Large intestine (tissue), 3 donors: ENCODE results near the gene TSPEAR. TPM values are rescaled to one million over a fixed set of nuclear protein-coding genes. Genes with fewer than 3 reads are reported as not detected.
"Not testable (repeated sequence)": the region's sequence is repeated elsewhere in the genome, so short reads cannot be mapped to it uniquely, and the experiment has no call there.

Experiments used
- DNase-seq, 2 donors: peaks; one replicate each; pipeline versions ENCODE4 v3.0.0 to v3.0.0-alpha.2; 2013
- H3K27ac ChIP-seq: one replicate; pipeline ENCODE4 v1.5.1; 2013; ENCODE audit warnings: low read length
- H3K27me3 ChIP-seq: 2 replicates; pipeline ENCODE4 v1.6.1; 2013; ENCODE audit warnings: low read length; ENCODE audit not compliant: control insufficient read depth, insufficient read depth
- H3K36me3 ChIP-seq: 2 replicates; pipeline ENCODE4 v1.6.1; 2013; ENCODE audit warnings: low read length; ENCODE audit not compliant: control insufficient read depth, insufficient read depth
- H3K4me1 ChIP-seq: one replicate; pipeline ENCODE4 v1.6.1; 2013; ENCODE audit warnings: low read length; ENCODE audit not compliant: control insufficient read depth, insufficient read depth
- H3K4me3 ChIP-seq: one replicate; pipeline ENCODE4 v1.5.1; 2013; ENCODE audit warnings: low read length
- H3K9me3 ChIP-seq: one replicate; pipeline ENCODE4 v1.6.1; 2013; ENCODE audit warnings: mild to moderate bottlenecking, low read depth, low read length, moderate library complexity; ENCODE audit not compliant: control insufficient read depth
- WGBS: methylation state at CpG from one replicate; pipeline ENCODE4 v1.1.5; 2013; ENCODE audit warnings: low lambda C conversion rate; ENCODE audit not compliant: insufficient coverage; 5-methylcytosine and 5-hydroxymethylcytosine counted together
- polyA plus RNA-seq: library from polyadenylated mRNA; unstranded; fragments of 120-200 nt; gene quantifications from one replicate; pipeline ENCODE4 v1.2.1, GENCODE V29; 2013

TSPEAR gene
- polyA plus RNA-seq, 1 donor: 0.55 TPM

GRCh38 chr21:44695184-44695583 lies 16.2 kb downstream of the TSPEAR start:
- Histone ChIP-seq H3K4me3 (no peak overlapping the region), H3K9me3 (no peaks in the 10 kb centered on the region), H3K27me3 (peaks cover 28% of the 10 kb centered on the region), H3K36me3 (no peaks in the 10 kb centered on the region), H3K4me1 (peaks cover 6% of the 10 kb centered on the region), H3K27ac (no peak overlapping the region)
- WGBS: no CpG with 5 or more reads among the region's 8 CpGs
- DNase-seq: no peak

GRCh38 chr21:44694776-44695175 lies 16.6 kb downstream of the TSPEAR start:
- Histone ChIP-seq H3K4me1 (peaks cover 6% of the 10 kb centered on the region), H3K4me3 (no peak overlapping the region), H3K27ac (no peak overlapping the region), H3K9me3 (no peaks in the 10 kb centered on the region), H3K36me3 (no peaks in the 10 kb centered on the region), H3K27me3 (peaks cover 24% of the 10 kb centered on the region)
- DNase-seq: no peak
- no CpG with 5 or more reads among the region's 11 CpGs for WGBS

GRCh38 chr21:44692798-44693512 lies 18.4 kb downstream of the TSPEAR start:
- Histone ChIP-seq H3K4me1 (no peaks in the 10 kb centered on the region), H3K27me3 (peaks cover 13% of the 10 kb centered on the region), H3K27ac (no peak overlapping the region), H3K4me3 (no peak overlapping the region), H3K9me3 (no peaks in the 10 kb centered on the region), H3K36me3 (no peaks in the 10 kb centered on the region)
- no peak for DNase-seq
- WGBS: 88% methylated on average over 1 of the region's 2 CpGs

- H3K27me3 ChIP-seq: peaks cover 20% of the 10 kb centered on the region
- no peaks in the 10 kb centered on the region for H3K36me3 ChIP-seq
- no peak overlapping the region for H3K27ac ChIP-seq
- no peak for DNase-seq
- H3K4me3 ChIP-seq: no peak overlapping the region
- WGBS: 86% methylated on average over 2 of the region's 2 CpGs
- H3K4me1 ChIP-seq: no peaks in the 10 kb centered on the region
- no peaks in the 10 kb centered on the region for H3K9me3 ChIP-seq
Measured at GRCh38 chr21:44691686-44692085, 19.7 kb downstream of the TSPEAR start.

GRCh38 chr21:44689740-44690139 lies 21.6 kb downstream of the TSPEAR start:
- not testable (repeated sequence) for DNase-seq, H3K36me3 ChIP-seq, H3K9me3 ChIP-seq, H3K27ac ChIP-seq, H3K4me1 ChIP-seq, H3K4me3 ChIP-seq
- WGBS: no CpG with 5 or more reads among the region's 3 CpGs
- peaks cover 24% of the 10 kb centered on the region for H3K27me3 ChIP-seq

GRCh38 chr21:44687671-44688070 lies 23.7 kb downstream of the TSPEAR start:
- Histone ChIP-seq H3K27me3 (peaks cover 24% of the 10 kb centered on the region), H3K27ac (no peak overlapping the region), H3K9me3 (no peaks in the 10 kb centered on the region), H3K36me3 (no peaks in the 10 kb centered on the region), H3K4me1 (no peaks in the 10 kb centered on the region), H3K4me3 (no peak overlapping the region)
- DNase-seq: no peak
- no CpG with 5 or more reads among the region's 11 CpGs for WGBS

- Histone ChIP-seq H3K4me3 (no peak overlapping the region), H3K27ac (no peak overlapping the region), H3K9me3 (no peaks in the 10 kb centered on the region), H3K4me1 (no peaks in the 10 kb centered on the region), H3K27me3 (peaks cover 24% of the 10 kb centered on the region), H3K36me3 (no peaks in the 10 kb centered on the region)
- DNase-seq: no peak
- no CpG with 5 or more reads among the region's 25 CpGs for WGBS
Measured at GRCh38 chr21:44686843-44687561, 24.4 kb downstream of the TSPEAR start.

- DNase-seq: no peak
- H3K4me1 ChIP-seq: no peaks in the 10 kb centered on the region
- H3K27me3 ChIP-seq: peaks cover 24% of the 10 kb centered on the region
- no peaks in the 10 kb centered on the region for H3K36me3 ChIP-seq
- no peak overlapping the region for H3K4me3 ChIP-seq
- no peaks in the 10 kb centered on the region for H3K9me3 ChIP-seq
- H3K27ac ChIP-seq: no peak overlapping the region
- WGBS: 0% methylated on average over 1 of the region's 14 CpGs
Measured at GRCh38 chr21:44686000-44686781, 25.2 kb downstream of the TSPEAR start.

- H3K4me3 ChIP-seq, H3K27ac ChIP-seq, H3K36me3 ChIP-seq, DNase-seq, H3K9me3 ChIP-seq, H3K4me1 ChIP-seq: not testable (repeated sequence)
- WGBS: no CpG with 5 or more reads among the region's 6 CpGs
- H3K27me3 ChIP-seq: peaks cover 24% of the 10 kb centered on the region
Measured at GRCh38 chr21:44685050-44685449, 26.3 kb downstream of the TSPEAR start.

GRCh38 chr21:44684483-44684882 lies 26.9 kb downstream of the TSPEAR start:
- H3K9me3 ChIP-seq: no peaks in the 10 kb centered on the region
- no peaks in the 10 kb centered on the region for H3K36me3 ChIP-seq
- H3K27ac ChIP-seq: no peak overlapping the region
- peaks cover 24% of the 10 kb centered on the region for H3K27me3 ChIP-seq
- H3K4me3 ChIP-seq: no peak overlapping the region
- DNase-seq: no peak
- no peaks in the 10 kb centered on the region for H3K4me1 ChIP-seq
- no CpG with 5 or more reads among the region's 6 CpGs for WGBS
